Esophagus (tissue), 2 donors: ENCODE data around the gene AMIGO1. TPM values are rescaled to one million over a fixed set of nuclear protein-coding genes. Genes with fewer than 3 reads are reported as not detected.

Experiments
- H3K27ac ChIP-seq, 2 donors: one replicate each; pipeline ENCODE4 v1.5.1; 2013; ENCODE audit warnings: low read depth in 2 of 2, mild to moderate bottlenecking in 2 of 2, inconsistent platforms in 1 of 2, low read length in 1 of 2, moderate library complexity in 1 of 2
- H3K27me3 ChIP-seq, 2 donors: one replicate each; pipeline ENCODE4 v1.6.1; 2013; ENCODE audit warnings: low read length in 2 of 2, control low read depth in 1 of 2, mild to moderate bottlenecking in 1 of 2; ENCODE audit not compliant: insufficient read depth in 2 of 2, control insufficient read depth in 1 of 2
- H3K36me3 ChIP-seq, 2 donors: one replicate each; pipeline ENCODE4 v1.6.1; 2013; ENCODE audit warnings: low read length in 1 of 2; ENCODE audit not compliant: control insufficient read depth in 2 of 2, insufficient read depth in 2 of 2
- H3K4me1 ChIP-seq, 2 donors: one replicate each; pipeline ENCODE4 v1.6.1; 2013; ENCODE audit warnings: low read length in 1 of 2; ENCODE audit not compliant: control insufficient read depth in 2 of 2, insufficient read depth in 2 of 2
- H3K4me3 ChIP-seq, 2 donors: one replicate each; pipeline ENCODE4 v1.5.1; 2013; ENCODE audit warnings: low read length in 2 of 2, mild to moderate bottlenecking in 2 of 2, low read depth in 1 of 2, moderate library complexity in 1 of 2
- H3K9me3 ChIP-seq, 2 donors: one replicate each; pipeline ENCODE4 v1.6.1; 2013; ENCODE audit warnings: mild to moderate bottlenecking in 2 of 2, low read depth in 1 of 2, low read length in 1 of 2, moderate library complexity in 1 of 2; ENCODE audit not compliant: control insufficient read depth in 2 of 2, insufficient read depth in 1 of 2
- WGBS, 2 donors: extraction: QIAGEN DNeasy Blood & Tissue Kit; methylation state at CpG; one replicate each; pipeline ENCODE4 v1.1.7; 2013; 5-methylcytosine and 5-hydroxymethylcytosine counted together
- polyA plus RNA-seq, 2 donors: library from polyadenylated mRNA; stranded (reverse); fragments of 200-250 nt; gene quantifications; one replicate each; pipeline ENCODE4 v1.2.3, GENCODE V29; 2013
- donor health status: healthy with polysubstance abuse.
- donor health status: Bipolar disorder and iron deficiency.

Gene AMIGO1
- polyA plus RNA-seq, 2 donors = 0.71 to 1.6 TPM

GRCh38 chr1:109532365-109533136 is 23.0 kb upstream of the AMIGO1 start:
- H3K27ac ChIP-seq = peak overlapping the region in 1 of 2 donors; percentile 14
- H3K4me3 ChIP-seq = no peak overlapping the region
- H3K36me3 ChIP-seq = no peaks in the 10 kb centered on the region
- WGBS, 2 donors = 13 to 21% methylated on average over 12 of the region's 12 CpGs
- no peaks in the 10 kb centered on the region for H3K9me3 ChIP-seq
- peaks cover 0 to 5% of the 10 kb centered on the region in 2 donors for H3K4me1 ChIP-seq
- no peaks in the 10 kb centered on the region for H3K27me3 ChIP-seq

- no peaks in the 10 kb centered on the region for H3K27me3 ChIP-seq
- H3K4me1 ChIP-seq = peaks cover 0 to 5% of the 10 kb centered on the region in 2 donors
- H3K4me3 ChIP-seq = no peak overlapping the region
- H3K27ac ChIP-seq = no peak overlapping the region
- no peaks in the 10 kb centered on the region for H3K9me3 ChIP-seq
- WGBS, 2 donors = 48 to 49% methylated on average over 16 of the region's 16 CpGs
- H3K36me3 ChIP-seq = no peaks in the 10 kb centered on the region
Measured at GRCh38 chr1:109531826-109532364, 22.4 kb upstream of the AMIGO1 start.

GRCh38 chr1:109531380-109531779 is 21.9 kb upstream of the AMIGO1 start:
- no peaks in the 10 kb centered on the region for H3K9me3 ChIP-seq
- no peak overlapping the region for H3K27ac ChIP-seq
- no peaks in the 10 kb centered on the region for H3K27me3 ChIP-seq
- no peaks in the 10 kb centered on the region for H3K36me3 ChIP-seq
- no peak overlapping the region for H3K4me3 ChIP-seq
- 76 to 80% methylated on average over 4 of the region's 4 CpGs for whole genome bisulfite sequencing, 2 donors
- peaks cover 0 to 5% of the 10 kb centered on the region in 2 donors for H3K4me1 ChIP-seq

GRCh38 chr1:109530457-109531087 is 21.0 kb upstream of the AMIGO1 start:
- Histone ChIP-seq H3K4me1 (peaks cover 0 to 5% of the 10 kb centered on the region in 2 donors), H3K27me3 (no peaks in the 10 kb centered on the region), H3K36me3 (no peaks in the 10 kb centered on the region), H3K4me3 (no peak overlapping the region), H3K9me3 (no peaks in the 10 kb centered on the region), H3K27ac (no peak overlapping the region)
- 79 to 85% methylated on average over 13 of the region's 13 CpGs for WGBS, 2 donors

GRCh38 chr1:109529881-109530456 is 20.4 kb upstream of the AMIGO1 start:
- Histone ChIP-seq H3K4me1 (peaks cover 0 to 5% of the 10 kb centered on the region in 2 donors), H3K36me3 (no peaks in the 10 kb centered on the region), H3K9me3 (no peaks in the 10 kb centered on the region), H3K27ac (no peak overlapping the region), H3K27me3 (no peaks in the 10 kb centered on the region), H3K4me3 (no peak overlapping the region)
- 69 to 71% methylated on average over 8 of the region's 8 CpGs for WGBS, 2 donors

GRCh38 chr1:109528712-109529111 is 19.2 kb upstream of the AMIGO1 start:
- no peak overlapping the region for H3K4me3 ChIP-seq
- H3K4me1 ChIP-seq = peaks cover 0 to 5% of the 10 kb centered on the region in 2 donors
- WGBS, 2 donors = 91 to 96% methylated on average over 3 of the region's 3 CpGs
- H3K27ac ChIP-seq = no peak overlapping the region
- no peaks in the 10 kb centered on the region for H3K36me3 ChIP-seq
- H3K27me3 ChIP-seq = no peaks in the 10 kb centered on the region
- H3K9me3 ChIP-seq = no peaks in the 10 kb centered on the region

- no peaks in the 10 kb centered on the region for H3K36me3 ChIP-seq
- no peaks in the 10 kb centered on the region for H3K27me3 ChIP-seq
- no peak overlapping the region for H3K27ac ChIP-seq
- H3K4me1 ChIP-seq = peaks cover 0 to 5% of the 10 kb centered on the region in 2 donors
- H3K4me3 ChIP-seq = no peak overlapping the region
- no peaks in the 10 kb centered on the region for H3K9me3 ChIP-seq
- whole genome bisulfite sequencing, 2 donors = 83 to 86% methylated on average over 9 of the region's 9 CpGs
Measured at GRCh38 chr1:109527846-109528695, 18.5 kb upstream of the AMIGO1 start.

- 77 to 80% methylated on average over 14 of the region's 14 CpGs for WGBS, 2 donors
- Histone ChIP-seq H3K4me3 (no peak overlapping the region), H3K9me3 (no peaks in the 10 kb centered on the region), H3K27ac (no peak overlapping the region), H3K27me3 (no peaks in the 10 kb centered on the region), H3K36me3 (no peaks in the 10 kb centered on the region), H3K4me1 (peaks cover 0 to 3% of the 10 kb centered on the region in 2 donors)
Measured at GRCh38 chr1:109527098-109527811, 17.7 kb upstream of the AMIGO1 start.
